ENCODE measurements around the gene GPR156. TPM values are rescaled to one million over a fixed set of nuclear protein-coding genes. Genes with fewer than 3 reads are reported as not detected.

Gene GPR156
- total RNA-seq, 2 donors from 2014 or later: 1.1 to 1.2 TPM

DNA sequence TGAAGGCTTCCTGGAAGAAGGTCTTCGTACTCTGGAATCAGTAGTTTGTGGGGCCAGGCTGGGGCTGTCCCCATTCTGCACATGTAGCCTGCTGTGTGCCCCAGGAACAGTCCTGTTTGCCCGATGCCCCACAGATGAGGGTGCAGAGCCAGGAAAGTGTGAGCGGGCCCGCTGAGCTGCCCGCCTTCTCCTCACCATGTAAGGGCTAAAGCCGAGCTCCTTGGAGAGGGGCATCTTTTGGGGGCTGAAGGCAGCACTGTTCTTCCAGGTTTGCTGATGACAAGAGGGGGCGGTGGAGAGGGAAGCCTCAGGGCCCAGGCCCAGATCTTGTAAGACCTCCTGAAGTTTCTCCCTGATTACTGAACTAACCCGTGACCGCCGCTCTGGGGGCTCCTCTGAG, 117.5 kb downstream of the GPR156 start:
- no peak overlapping the region for H3K9ac ChIP-seq (ENCODE audit: extremely low read depth, low read length, poor library complexity, severe bottlenecking)
- no peak overlapping the region for H3K4me3 ChIP-seq (ENCODE audit: low read length)
- H3K9me3 ChIP-seq (ENCODE audit: control insufficient read depth, low read length): no peaks in the 10 kb centered on the region
- no peak overlapping the region for H3K27ac ChIP-seq (ENCODE audit: low read depth, low read length)
- H3K4me1 ChIP-seq (ENCODE audit: control insufficient read depth, insufficient read depth, low read length): no peaks in the 10 kb centered on the region
- Mint-ChIP-seq H3K4me3 (no peak overlapping the region), H3K36me3 (ENCODE audit: low read depth) (no peaks in the 10 kb centered on the region), H3K4me1 (peaks cover 21% of the 10 kb centered on the region), H3K9me3 (no peaks in the 10 kb centered on the region), H3K27me3 (ENCODE audit: insufficient read depth) (peaks cover 4% of the 10 kb centered on the region), H3K27ac (no peak overlapping the region)
- WGBS, 2 experiments (ENCODE audit: insufficient coverage in 1 of 2, insufficient read length in 1 of 2): 81 to 84% methylated on average over 6 to 10 of the region's 10 CpGs
- H3K27me3 ChIP-seq (ENCODE audit: control insufficient read depth, insufficient read depth, low read length, poor library complexity, severe bottlenecking): no peaks in the 10 kb centered on the region
- no peaks in the 10 kb centered on the region for H3K36me3 ChIP-seq (ENCODE audit: control insufficient read depth, insufficient read depth, low read length)
- TF ChIP-seq, protein P1, sequence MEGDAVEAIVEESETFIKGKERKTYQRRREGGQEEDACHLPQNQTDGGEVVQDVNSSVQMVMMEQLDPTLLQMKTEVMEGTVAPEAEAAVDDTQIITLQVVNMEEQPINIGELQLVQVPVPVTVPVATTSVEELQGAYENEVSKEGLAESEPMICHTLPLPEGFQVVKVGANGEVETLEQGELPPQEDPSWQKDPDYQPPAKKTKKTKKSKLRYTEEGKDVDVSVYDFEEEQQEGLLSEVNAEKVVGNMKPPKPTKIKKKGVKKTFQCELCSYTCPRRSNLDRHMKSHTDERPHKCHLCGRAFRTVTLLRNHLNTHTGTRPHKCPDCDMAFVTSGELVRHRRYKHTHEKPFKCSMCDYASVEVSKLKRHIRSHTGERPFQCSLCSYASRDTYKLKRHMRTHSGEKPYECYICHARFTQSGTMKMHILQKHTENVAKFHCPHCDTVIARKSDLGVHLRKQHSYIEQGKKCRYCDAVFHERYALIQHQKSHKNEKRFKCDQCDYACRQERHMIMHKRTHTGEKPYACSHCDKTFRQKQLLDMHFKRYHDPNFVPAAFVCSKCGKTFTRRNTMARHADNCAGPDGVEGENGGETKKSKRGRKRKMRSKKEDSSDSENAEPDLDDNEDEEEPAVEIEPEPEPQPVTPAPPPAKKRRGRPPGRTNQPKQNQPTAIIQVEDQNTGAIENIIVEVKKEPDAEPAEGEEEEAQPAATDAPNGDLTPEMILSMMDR (conservative IDR thresholded peaks at IDR 0.05): no peak
- DNase-seq: no peak

DNA sequence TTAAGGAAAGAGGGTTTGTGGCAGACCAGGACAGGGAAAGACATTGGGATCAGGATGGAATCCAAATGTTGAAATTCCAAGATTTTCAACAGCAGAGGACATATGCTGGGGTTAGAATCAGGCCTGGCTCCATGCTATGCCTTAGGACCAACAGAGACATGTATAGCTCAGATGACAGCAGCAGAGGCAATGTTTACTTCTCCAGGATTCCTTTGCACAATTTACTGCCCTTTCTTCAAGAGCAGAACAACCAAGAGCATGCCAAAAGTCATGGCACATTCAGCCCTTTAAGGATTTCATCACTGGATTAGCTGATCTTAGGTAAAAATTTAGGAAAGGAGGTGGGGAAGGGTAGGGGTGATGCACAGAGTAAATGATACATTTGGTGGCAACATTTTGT, 121.2 kb downstream of the GPR156 start:
- Mint-ChIP-seq H3K27ac (no peak overlapping the region), H3K4me1 (peaks cover 21% of the 10 kb centered on the region), H3K4me3 (no peak overlapping the region), H3K36me3 (ENCODE audit: low read depth) (no peaks in the 10 kb centered on the region), H3K9me3 (no peaks in the 10 kb centered on the region), H3K27me3 (ENCODE audit: insufficient read depth) (no peaks in the 10 kb centered on the region)
- no peaks in the 10 kb centered on the region for H3K27me3 ChIP-seq (ENCODE audit: control insufficient read depth, insufficient read depth, low read length, poor library complexity, severe bottlenecking)
- no peak overlapping the region for H3K4me3 ChIP-seq (ENCODE audit: low read length)
- no peak for DNase-seq
- no peaks in the 10 kb centered on the region for H3K9me3 ChIP-seq (ENCODE audit: control insufficient read depth, low read length)
- TF ChIP-seq, protein P1 (conservative IDR thresholded peaks at IDR 0.05): no peak
- no peak overlapping the region for H3K9ac ChIP-seq (ENCODE audit: extremely low read depth, low read length, poor library complexity, severe bottlenecking)
- H3K27ac ChIP-seq (ENCODE audit: low read depth, low read length): no peak overlapping the region
- no peaks in the 10 kb centered on the region for H3K36me3 ChIP-seq (ENCODE audit: control insufficient read depth, insufficient read depth, low read length)
- H3K4me1 ChIP-seq (ENCODE audit: control insufficient read depth, insufficient read depth, low read length): no peaks in the 10 kb centered on the region

DNA sequence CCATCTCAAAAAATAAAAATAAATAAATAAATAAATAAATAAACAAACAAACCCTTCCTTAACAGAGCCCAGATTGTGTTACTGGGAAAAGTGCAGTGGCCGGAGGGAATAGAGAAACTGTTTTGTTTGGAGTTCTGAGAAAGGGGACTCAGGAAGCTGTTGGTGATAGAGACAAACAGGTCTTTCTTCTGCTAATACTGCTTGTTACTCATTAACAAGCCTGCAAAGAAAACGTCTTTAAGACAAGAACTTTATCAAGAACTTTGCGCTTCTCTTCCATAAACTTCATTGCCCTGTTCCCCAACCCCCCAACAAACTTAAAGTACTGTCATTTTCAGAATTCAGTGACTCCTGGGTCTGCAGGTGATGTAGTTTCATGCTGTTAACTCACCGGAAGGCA, 122.0 kb downstream of the GPR156 start:
- H3K36me3 Mint-ChIP-seq (ENCODE audit: low read depth): no peaks in the 10 kb centered on the region
- DNase-seq: no peak
- H3K4me3 Mint-ChIP-seq: peak overlapping the region; percentile 4
- WGBS, 2 experiments (ENCODE audit: insufficient coverage in 1 of 2, insufficient read length in 1 of 2): 82 to 100% methylated on average over 1 to 4 of the region's 4 CpGs
- H3K4me3 ChIP-seq (ENCODE audit: low read length): peak overlapping the region; percentile 27
- H3K27me3 ChIP-seq (ENCODE audit: control insufficient read depth, insufficient read depth, low read length, poor library complexity, severe bottlenecking): no peaks in the 10 kb centered on the region
- no peaks in the 10 kb centered on the region for H3K9me3 ChIP-seq (ENCODE audit: control insufficient read depth, low read length)
- H3K27me3 Mint-ChIP-seq (ENCODE audit: insufficient read depth): no peaks in the 10 kb centered on the region
- H3K9me3 Mint-ChIP-seq: no peaks in the 10 kb centered on the region
- peaks cover 21% of the 10 kb centered on the region for H3K4me1 Mint-ChIP-seq
- H3K9ac ChIP-seq (ENCODE audit: extremely low read depth, low read length, poor library complexity, severe bottlenecking): no peak overlapping the region
- no peaks in the 10 kb centered on the region for H3K4me1 ChIP-seq (ENCODE audit: control insufficient read depth, insufficient read depth, low read length)
- H3K36me3 ChIP-seq (ENCODE audit: control insufficient read depth, insufficient read depth, low read length): no peaks in the 10 kb centered on the region
- TF ChIP-seq, protein P1 (conservative IDR thresholded peaks at IDR 0.05): no peak
- peak overlapping the region; percentile 11 for H3K27ac Mint-ChIP-seq
- H3K27ac ChIP-seq (ENCODE audit: low read depth, low read length): no peak overlapping the region

Measured in endodermal cell (in vitro differentiated cells).